Breast epithelium (tissue), 3 donors: ENCODE results near the gene PDRG1. TPM values are rescaled to one million over a fixed set of nuclear protein-coding genes. Genes with fewer than 3 reads are reported as not detected.

ENCODE experiments used
- total RNA-seq, 3 donors: library from RNA; depleted of rRNA; stranded (reverse); fragments of >200 nt; gene quantifications; one replicate each; pipeline ENCODE4 v1.1.0, GENCODE V29; 2016

The PDRG1 gene
- total RNA-seq, 3 donors from 2014 or later: 5.1 to 11.1 (median 9.8) TPM

Other genes with a start within 250 kb of the PDRG1 start
- 100 to 1,000 TPM in 2 of 3 donors, 10 to 100 TPM in 1; 95.1 to 124 (median 117) TPM for gene BCL2L1, start 229.2 kb downstream of the PDRG1 start, total RNA-seq
- gene TPX2, start 212.8 kb downstream of the PDRG1 start, total RNA-seq: 1 to 10 TPM in 1 of 3 donors, under 1 TPM in 2; 0.33 to 3.8 (median 0.73) TPM
- gene MYLK2, start 132.7 kb downstream of the PDRG1 start, total RNA-seq: not detected
- under 1 TPM in 2 of 3 donors, not detected in 1; 0.44 to 0.98 TPM for gene FOXS1, start 106.4 kb downstream of the PDRG1 start, total RNA-seq
- gene DUSP15, start 81.5 kb downstream of the PDRG1 start, total RNA-seq: 1 to 10 TPM; 1.9 to 3.6 (median 2.1) TPM
- gene TTLL9, start 81.4 kb downstream of the PDRG1 start, total RNA-seq: 1 to 10 TPM in 1 of 3 donors, under 1 TPM in 2; 0.16 to 2.9 (median 0.98) TPM
- gene XKR7, start 16.1 kb upstream of the PDRG1 start, total RNA-seq: not detected
- 1 to 10 TPM; 2.8 to 9.2 (median 4.6) TPM for gene CCM2L, start 58.4 kb upstream of the PDRG1 start, total RNA-seq
- 10 to 100 TPM; 10.2 to 27.4 (median 16.0) TPM for gene HCK, start 100.2 kb upstream of the PDRG1 start, total RNA-seq
- 10 to 100 TPM; 20.2 to 28.5 (median 26.9) TPM for gene TM9SF4, start 157.7 kb upstream of the PDRG1 start, total RNA-seq